GM12865 (cell line): ENCODE data around the gene IDH3B.

Experiments
- DNase-seq: peaks from one replicate; pipeline ENCODE4 v3.0.0; 2010; ENCODE audit warnings: low read depth
- H3K4me3 ChIP-seq: 2 replicates; pipeline ENCODE4 v1.5.1; 2011; ENCODE audit warnings: mild to moderate bottlenecking, low read depth, low read length, control low read depth
- TF ChIP-seq, protein P1 (sequence below): IDR thresholded peaks from 2 replicates; pipeline ENCODE4 v1.5.1; 2011; ENCODE audit warnings: low read length, control low read depth, low read depth, inconsistent platforms; ENCODE audit not compliant: insufficient read depth; ENCODE audit errors: missing control alignments

The IDH3B gene

GRCh38 chr20:2671977-2672376 lies 8.0 kb upstream of the IDH3B start:
- TF ChIP-seq, protein P1, sequence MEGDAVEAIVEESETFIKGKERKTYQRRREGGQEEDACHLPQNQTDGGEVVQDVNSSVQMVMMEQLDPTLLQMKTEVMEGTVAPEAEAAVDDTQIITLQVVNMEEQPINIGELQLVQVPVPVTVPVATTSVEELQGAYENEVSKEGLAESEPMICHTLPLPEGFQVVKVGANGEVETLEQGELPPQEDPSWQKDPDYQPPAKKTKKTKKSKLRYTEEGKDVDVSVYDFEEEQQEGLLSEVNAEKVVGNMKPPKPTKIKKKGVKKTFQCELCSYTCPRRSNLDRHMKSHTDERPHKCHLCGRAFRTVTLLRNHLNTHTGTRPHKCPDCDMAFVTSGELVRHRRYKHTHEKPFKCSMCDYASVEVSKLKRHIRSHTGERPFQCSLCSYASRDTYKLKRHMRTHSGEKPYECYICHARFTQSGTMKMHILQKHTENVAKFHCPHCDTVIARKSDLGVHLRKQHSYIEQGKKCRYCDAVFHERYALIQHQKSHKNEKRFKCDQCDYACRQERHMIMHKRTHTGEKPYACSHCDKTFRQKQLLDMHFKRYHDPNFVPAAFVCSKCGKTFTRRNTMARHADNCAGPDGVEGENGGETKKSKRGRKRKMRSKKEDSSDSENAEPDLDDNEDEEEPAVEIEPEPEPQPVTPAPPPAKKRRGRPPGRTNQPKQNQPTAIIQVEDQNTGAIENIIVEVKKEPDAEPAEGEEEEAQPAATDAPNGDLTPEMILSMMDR: peak; percentile 13
- DNase-seq: no peak
- H3K4me3 ChIP-seq: no peak overlapping the region

- H3K4me3 ChIP-seq: peak overlapping the region; percentile 81
- TF ChIP-seq, protein P1: no peak
- no peak for DNase-seq
Measured at GRCh38 chr20:2663364-2663886, 591 bp downstream of the IDH3B start.

- TF ChIP-seq, protein P1: no peak
- DNase-seq: no peak
Measured at GRCh38 chr20:2659547-2659946, 4.5 kb downstream of the IDH3B start.

DNA sequence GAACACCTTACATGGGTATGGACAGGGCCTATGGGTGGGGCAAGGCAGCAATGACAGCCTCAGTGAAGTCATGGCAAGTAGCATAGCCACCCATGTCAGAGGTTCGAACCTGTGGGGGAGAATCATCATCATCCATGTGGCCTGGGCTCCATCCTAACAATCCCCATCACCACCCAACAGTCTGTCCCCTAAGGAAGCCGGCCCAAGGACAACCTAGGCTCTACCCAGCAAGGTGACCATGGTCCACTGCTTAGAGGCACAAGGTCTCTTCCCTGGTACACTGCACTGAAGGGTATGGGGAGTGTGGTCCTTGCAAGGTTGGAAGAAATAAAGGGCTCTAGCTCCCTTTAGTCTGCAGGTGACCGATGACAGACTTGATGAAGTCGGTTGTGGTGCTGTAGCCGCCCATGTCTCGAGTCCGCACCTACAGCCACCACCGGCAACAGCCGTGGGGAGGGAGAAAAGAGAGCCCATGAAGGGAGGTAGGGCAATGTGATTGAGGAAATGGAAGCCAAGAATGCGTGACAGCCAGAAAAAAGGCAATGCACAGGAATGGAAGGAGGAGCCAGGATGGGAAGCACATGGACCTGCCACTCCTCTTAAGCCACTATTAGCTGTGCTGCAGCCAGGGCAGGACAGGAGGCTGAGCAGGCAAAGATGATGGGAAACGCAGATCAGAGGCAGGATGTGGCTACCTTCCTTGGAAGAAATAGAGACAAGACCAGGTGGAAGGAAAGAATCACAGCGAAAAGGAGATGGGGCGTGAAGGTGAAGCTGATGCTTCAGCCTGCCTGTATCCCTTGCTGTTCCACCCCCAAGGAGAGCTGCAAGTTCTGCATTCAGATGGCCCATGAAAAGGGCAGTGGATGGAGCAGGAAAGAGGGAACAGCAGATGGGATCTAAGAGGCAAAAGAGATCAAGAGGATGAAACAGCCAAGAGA lies 5.3 kb downstream of the IDH3B start:
- H3K4me3 ChIP-seq: no peak overlapping the region
- TF ChIP-seq, protein P1: no peak
- DNase-seq: peak; percentile 51

More at GRCh38 chr20:2659547-2659946, 4.5 kb downstream of the IDH3B start:
- H3K4me3 ChIP-seq: no peak overlapping the region

DNA sequence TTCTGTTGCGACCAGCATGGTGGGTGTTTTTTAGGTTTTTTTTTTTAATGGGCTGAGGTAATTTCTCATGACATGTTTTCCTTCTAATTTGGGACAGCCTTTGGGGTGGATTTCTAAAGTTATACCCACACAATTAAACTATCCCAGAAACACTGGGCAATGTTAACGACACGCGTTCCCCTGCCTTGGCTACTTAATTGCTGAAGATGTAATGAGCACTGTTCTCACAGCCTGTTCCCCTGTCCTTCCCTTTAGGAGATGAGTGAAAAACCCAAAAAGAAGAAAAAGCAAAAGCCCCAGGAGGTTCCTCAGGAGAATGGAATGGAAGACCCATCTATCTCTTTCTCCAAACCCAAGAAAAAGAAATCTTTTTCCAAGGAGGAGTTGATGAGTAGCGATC lies 6.3 kb downstream of the IDH3B start:
- DNase-seq: no peak
- no peak overlapping the region for H3K4me3 ChIP-seq
- TF ChIP-seq, protein P1: no peak

GRCh38 chr20:2657241-2657640 lies 6.8 kb downstream of the IDH3B start:
- TF ChIP-seq, protein P1: no peak
- DNase-seq: no peak
- H3K4me3 ChIP-seq: no peak overlapping the region
